ENCODE data around the gene TAS2R9. TPM values are rescaled to one million over a fixed set of nuclear protein-coding genes. Genes with fewer than 3 reads are reported as not detected.

Gene TAS2R9
- total RNA-seq, 1 donor from 2014 or later, result 0.26 TPM

Other genes with a start within 250 kb of the TAS2R9 start
- 48.3 and 50.3 TPM in 2 replicates for gene MAGOHB, start 196.6 kb downstream of the TAS2R9 start, total RNA-seq
- 0.79 and 0.95 TPM in 2 replicates for gene STYK1, start 136.1 kb downstream of the TAS2R9 start, total RNA-seq
- 200 and 215 TPM in 2 replicates for gene YBX3, start 86.8 kb downstream of the TAS2R9 start, total RNA-seq
- not detected in 2 replicates for gene TAS2R7, start 7.5 kb downstream of the TAS2R9 start, total RNA-seq
- 0.24 TPM in 1 of 2 replicates, not detected in the other for gene TAS2R8, start 2.9 kb downstream of the TAS2R9 start, total RNA-seq
- 1.6 and 3.1 TPM in 2 replicates for gene TAS2R10, start 16.2 kb upstream of the TAS2R9 start, total RNA-seq
- gene PRR4, start 39.3 kb upstream of the TAS2R9 start, total RNA-seq, result 8.7 and 9.4 TPM in 2 replicates
- gene PRH1, start 74.1 kb upstream of the TAS2R9 start, total RNA-seq, result 40.0 and 43.8 TPM in 2 replicates
- 3.0 and 3.4 TPM in 2 replicates for gene TAS2R13, start 99.4 kb upstream of the TAS2R9 start, total RNA-seq
- gene PRH2, start 119.1 kb upstream of the TAS2R9 start, total RNA-seq, result not detected in 2 replicates
- gene TAS2R14, start 129.1 kb upstream of the TAS2R9 start, total RNA-seq, result 5.7 and 6.1 TPM in 2 replicates
- gene TAS2R50, start 176.7 kb upstream of the TAS2R9 start, total RNA-seq, result 2.7 and 3.5 TPM in 2 replicates
- gene TAS2R20, start 188.1 kb upstream of the TAS2R9 start, total RNA-seq, result 3.8 and 4.0 TPM in 2 replicates
- 6.6 and 8.5 TPM in 2 replicates for gene TAS2R19, start 212.5 kb upstream of the TAS2R9 start, total RNA-seq
- 8.6 and 10.3 TPM in 2 replicates for gene TAS2R31, start 221.2 kb upstream of the TAS2R9 start, total RNA-seq